Calu3 (cell line): ENCODE measurements around the gene NTM. TPM values are rescaled to one million over a fixed set of nuclear protein-coding genes. Genes with fewer than 3 reads are reported as not detected.

Experiments
- BruUV-seq: library from RNA; stranded (reverse); fragments of 400-500 nt; replicated peaks from 2 replicates; lab custom pipeline; 2021; lab: Mats Ljungman, UMichigan
- CTCF ChIA-PET: fragments of 300-600 bp; sonication (Branson Sonifier 250); formaldehyde crosslinking; loops from one replicate; lab custom pipeline; 2022; ENCODE audit warnings: antibody characterized with exemption; lab: Charles Lee
- DNase-seq: peaks from one replicate; pipeline ENCODE4 v3.0.0; 2022
- H3K27ac Mint-ChIP-seq: one replicate; pipeline ENCODE4 v1.8.0; 2022; ENCODE audit warnings: mixed read lengths; ENCODE audit not compliant: unreplicated experiment
- H3K27me3 Mint-ChIP-seq: one replicate; pipeline ENCODE4 v1.8.0; 2022; ENCODE audit warnings: mixed read lengths; ENCODE audit not compliant: unreplicated experiment
- H3K36me3 Mint-ChIP-seq: one replicate; pipeline ENCODE4 v1.8.0; 2022; ENCODE audit warnings: mild to moderate bottlenecking, moderate library complexity, mixed read lengths; ENCODE audit not compliant: insufficient read depth, unreplicated experiment
- H3K4me1 Mint-ChIP-seq: one replicate; pipeline ENCODE4 v1.8.0; 2022; ENCODE audit warnings: mild to moderate bottlenecking, low read depth, mixed read lengths; ENCODE audit not compliant: unreplicated experiment
- H3K4me3 Mint-ChIP-seq: one replicate; pipeline ENCODE4 v1.8.0; 2022; ENCODE audit warnings: mild to moderate bottlenecking, low read depth, moderate library complexity, mixed read lengths; ENCODE audit not compliant: unreplicated experiment
- H3K9me3 Mint-ChIP-seq: one replicate; pipeline ENCODE4 v1.8.0; 2022; ENCODE audit warnings: low read depth, mixed read lengths; ENCODE audit not compliant: unreplicated experiment
- CTCF ChIP-seq: fragments of 200-600 bp; IDR thresholded peaks from one replicate; pipeline ENCODE4 v1.8.0; 2022; ENCODE audit warnings: antibody characterized with exemption; ENCODE audit not compliant: unreplicated experiment
- intact Hi-C: fragments of 100-400 bp; cut with micrococcal nuclease; formaldehyde crosslinking; loops from one replicate; pipeline ENCODE4 v1.10.0; 2022; ENCODE audit not compliant: unreplicated experiment
- total RNA-seq: library from RNA; stranded (reverse); gene quantifications from 2 replicates; pipeline ENCODE4 v1.2.3, GENCODE V29; 2022

The NTM gene
- total RNA-seq, 1 experiment from 2014 or later: not detected

GRCh38 chr11:131763193-131763890, 392.9 kb downstream of the NTM start:
- no peak for DNase-seq
- CTCF ChIA-PET: no interaction called here
- Mint-ChIP-seq H3K4me1 (no peaks in the 10 kb centered on the region), H3K4me3 (no peak overlapping the region), H3K36me3 (no peaks in the 10 kb centered on the region), H3K27me3 (no peaks in the 10 kb centered on the region), H3K9me3 (peaks cover 9% of the 10 kb centered on the region), H3K27ac (no peak overlapping the region)
- no peak for TF ChIP-seq CTCF
- intact Hi-C loops: no loop called here
- BruUV-seq: no TSS peak

- Mint-ChIP-seq H3K9me3 (peaks cover 9% of the 10 kb centered on the region), H3K36me3 (no peaks in the 10 kb centered on the region), H3K4me3 (no peak overlapping the region), H3K4me1 (no peaks in the 10 kb centered on the region), H3K27me3 (no peaks in the 10 kb centered on the region), H3K27ac (no peak overlapping the region)
- CTCF ChIA-PET: no interaction called here
- no peak for DNase-seq
- TF ChIP-seq CTCF: no peak
- intact Hi-C loops: no loop called here
- BruUV-seq: no TSS peak
Observed at GRCh38 chr11:131764126-131764525, 393.7 kb downstream of the NTM start.

GRCh38 chr11:131764649-131765048, 394.2 kb downstream of the NTM start:
- Mint-ChIP-seq H3K4me3 (no peak overlapping the region), H3K9me3 (peaks cover 9% of the 10 kb centered on the region), H3K36me3 (no peaks in the 10 kb centered on the region), H3K27me3 (no peaks in the 10 kb centered on the region), H3K4me1 (no peaks in the 10 kb centered on the region), H3K27ac (no peak overlapping the region)
- no TSS peak for BruUV-seq
- CTCF ChIA-PET: no interaction called here
- DNase-seq: no peak
- intact Hi-C loops: no loop called here
- no peak for TF ChIP-seq CTCF

- BruUV-seq: no TSS peak
- DNase-seq: no peak
- H3K27ac Mint-ChIP-seq: no peak overlapping the region
- no peaks in the 10 kb centered on the region for H3K4me1 Mint-ChIP-seq
- TF ChIP-seq CTCF: no peak
- peaks cover 9% of the 10 kb centered on the region for H3K9me3 Mint-ChIP-seq
- H3K27me3 Mint-ChIP-seq: no peaks in the 10 kb centered on the region
- H3K4me3 Mint-ChIP-seq: no peak overlapping the region
- intact Hi-C loops: no loop called here
- CTCF ChIA-PET: no interaction called here
- H3K36me3 Mint-ChIP-seq: no peaks in the 10 kb centered on the region
Observed at GRCh38 chr11:131766637-131767036, 396.2 kb downstream of the NTM start.
